Stimulated activated CD4-positive, alpha-beta T cell treated with anti-CD3 and anti-CD28 coated beads, Interleukin-1b, Interleukin-23, amount 100 ng/mL, for 4 hours (primary cell): Measurements from ENCODE around the gene FHIT.
"Not testable (repeated sequence)": the region's sequence is repeated elsewhere in the genome, so short reads cannot be mapped to it uniquely, and the experiment has no call there.

Experiments
- DNase-seq, 2 donors: peaks; one replicate each; pipeline ENCODE4 v3.0.0-alpha.2; 2020; ENCODE audit warnings: low read depth in 2 of 2

The FHIT gene

DNA sequence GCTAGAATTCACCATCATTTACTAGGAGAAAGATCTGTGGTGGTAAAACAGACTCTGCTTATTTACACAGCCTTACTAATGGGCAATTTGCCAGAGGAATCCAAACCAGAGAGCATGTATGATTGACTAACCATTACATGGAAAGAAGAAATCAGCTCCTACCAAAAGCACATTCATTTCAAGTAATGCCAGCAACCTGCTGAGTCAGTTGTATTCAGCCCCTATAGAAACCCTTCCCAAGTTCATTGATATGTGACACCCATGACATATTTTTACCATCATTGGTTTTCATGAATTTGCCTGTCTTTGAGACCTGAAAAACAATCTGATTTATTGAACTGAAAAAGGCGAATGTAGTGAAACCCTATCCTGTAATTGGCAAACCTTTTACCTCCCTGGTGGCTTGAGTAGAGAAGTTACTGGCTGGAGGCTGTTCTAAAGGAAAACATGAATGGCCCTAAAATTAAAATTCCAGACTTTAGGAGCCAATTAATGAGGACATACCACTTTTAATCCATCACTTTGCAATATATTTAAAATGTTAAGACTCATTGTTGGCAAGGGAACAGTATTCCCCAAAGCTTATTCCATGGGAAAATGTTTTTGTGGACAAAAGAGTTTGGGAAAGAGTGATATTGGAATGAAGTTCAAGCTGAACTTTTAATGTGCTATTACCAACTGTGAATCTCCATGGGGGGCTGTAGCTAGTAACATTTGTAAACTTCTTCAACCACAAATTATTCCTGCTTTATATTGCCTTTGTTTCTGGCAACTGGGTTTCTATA is 542.9 kb downstream of the FHIT start:
- no peak for DNase-seq

DNA sequence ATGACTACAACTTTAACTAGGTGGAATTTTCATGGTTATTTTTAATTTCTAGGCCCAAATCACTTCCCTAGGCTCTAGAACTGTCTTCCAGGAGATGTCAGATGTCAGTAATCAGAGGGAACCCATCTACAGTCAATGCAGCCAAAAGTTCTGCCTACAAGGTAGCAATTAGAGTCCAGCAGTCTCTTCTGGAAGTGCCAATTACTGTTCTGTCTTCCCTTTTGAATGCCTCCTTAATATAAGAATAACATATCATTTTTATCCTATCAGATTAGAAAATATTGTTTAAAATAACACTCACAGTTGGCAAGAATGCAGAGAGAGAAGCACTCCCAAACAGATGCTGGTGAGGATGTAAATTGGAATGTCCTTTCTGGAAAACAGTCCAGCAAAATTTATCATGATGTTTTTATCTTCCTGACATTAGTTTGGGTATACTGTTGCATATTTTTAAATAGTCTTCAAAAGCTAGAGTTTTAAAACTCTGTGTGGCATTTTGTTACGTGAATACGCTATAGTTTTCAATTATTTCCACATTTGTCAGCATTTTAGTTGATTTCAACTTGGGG is 543.7 kb downstream of the FHIT start:
- no peak for DNase-seq

DNA sequence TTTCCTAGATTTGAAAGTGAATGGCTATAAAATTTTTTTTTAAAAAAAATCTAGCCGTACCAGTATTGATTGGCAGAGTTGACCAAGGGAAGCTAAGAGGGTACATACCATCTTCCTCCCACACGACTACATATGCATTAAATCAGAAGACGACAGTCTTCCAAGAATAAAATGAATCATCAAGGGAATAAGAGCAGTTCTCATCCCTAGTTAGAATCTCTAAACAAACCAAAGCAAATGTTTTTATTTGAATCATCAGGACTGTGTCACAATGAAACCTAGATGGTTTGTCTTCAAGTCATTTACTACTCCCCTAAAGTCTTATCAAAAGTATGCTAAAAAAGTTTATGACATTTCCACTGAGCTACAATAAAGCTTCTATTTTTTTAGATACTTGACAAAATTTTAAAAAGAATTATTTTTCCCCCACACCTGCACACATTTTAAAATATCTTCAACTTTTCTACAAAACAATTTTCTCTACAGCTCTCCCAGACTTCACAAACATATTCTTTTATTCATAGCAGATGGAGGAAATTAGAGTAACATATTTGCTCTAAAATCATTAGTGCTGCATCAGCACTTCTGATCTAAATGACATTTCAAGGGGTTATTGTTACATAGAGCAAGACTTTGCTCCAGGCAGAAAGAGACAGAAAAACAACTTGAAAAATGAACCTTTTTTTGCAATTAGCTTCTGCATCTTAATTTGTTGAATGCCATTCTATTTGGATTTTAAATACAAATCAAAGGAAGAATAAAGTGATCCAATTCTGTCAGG is 547.1 kb downstream of the FHIT start:
- DNase-seq: no peak

DNA sequence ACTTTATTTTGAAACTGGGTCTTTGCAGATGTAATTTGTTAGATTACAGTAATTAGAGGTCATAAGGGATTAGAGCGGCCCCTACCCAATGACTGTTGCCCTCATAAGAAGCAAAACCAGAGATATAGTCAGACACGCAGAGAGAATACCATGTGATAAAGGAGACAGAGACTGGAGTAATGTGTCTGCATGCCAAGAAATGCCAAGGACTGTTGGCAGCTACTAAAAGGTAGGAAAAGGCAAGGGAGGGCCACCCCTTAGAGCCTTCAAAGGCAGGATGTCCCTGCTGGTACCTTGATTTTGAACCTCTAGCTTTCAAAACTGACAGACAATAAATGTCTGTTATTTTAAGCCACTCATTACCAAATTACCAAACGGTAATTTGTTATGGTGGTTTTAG is 548.2 kb downstream of the FHIT start:
- DNase-seq: no peak

GRCh38 chr3:60698117-60698516 is 553.1 kb downstream of the FHIT start:
- no peak for DNase-seq

DNA sequence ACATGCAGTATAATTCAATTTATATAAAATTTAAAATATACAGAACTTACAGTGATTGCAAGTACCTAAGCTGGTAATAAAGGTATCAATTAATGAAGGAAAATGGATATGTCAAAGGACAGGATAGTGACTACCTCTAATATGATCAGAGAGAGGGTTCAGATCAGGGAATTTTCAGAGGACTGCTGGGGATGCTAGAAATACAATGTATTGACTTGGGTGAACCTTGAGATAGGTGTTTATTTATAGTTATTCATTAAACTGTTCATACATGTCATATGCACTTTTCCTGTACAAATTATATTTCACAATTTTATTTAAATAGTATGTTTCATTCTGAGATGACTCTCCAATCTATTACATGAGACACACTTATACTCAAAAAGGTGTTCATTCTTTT is 554.1 kb downstream of the FHIT start:
- DNase-seq: no peak

DNA sequence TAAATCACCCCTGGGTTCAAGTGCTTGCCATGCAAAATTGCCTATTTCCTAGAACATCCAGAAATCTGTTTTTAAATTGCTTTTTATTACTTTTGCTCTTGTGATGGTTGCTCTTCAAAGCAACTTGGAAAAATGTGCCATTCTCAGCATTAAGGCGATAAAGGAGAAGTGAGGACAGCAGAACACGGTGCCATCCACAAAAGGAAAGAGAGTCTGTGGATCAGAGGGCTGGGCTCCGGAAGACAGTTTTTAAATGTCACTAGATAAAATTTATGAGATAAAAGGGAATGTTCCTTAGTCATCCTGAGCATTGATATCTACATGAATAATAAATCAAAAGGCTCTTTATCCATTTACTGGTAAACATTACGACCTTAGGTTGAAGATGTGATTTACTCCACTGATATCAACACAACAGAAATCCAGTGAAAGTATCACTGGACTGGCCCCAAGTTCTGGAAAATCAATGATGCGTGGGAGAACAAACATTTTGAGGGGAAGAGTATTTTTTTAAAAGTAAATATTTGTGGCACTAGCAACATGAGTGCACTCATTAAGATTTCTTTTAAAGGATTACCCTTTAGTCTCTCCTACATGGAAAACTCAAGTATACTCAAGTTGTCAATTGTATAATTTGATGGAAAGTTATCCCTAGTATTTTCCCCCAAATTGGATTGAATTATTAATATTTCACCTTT is 554.7 kb downstream of the FHIT start:
- DNase-seq: no peak

DNA sequence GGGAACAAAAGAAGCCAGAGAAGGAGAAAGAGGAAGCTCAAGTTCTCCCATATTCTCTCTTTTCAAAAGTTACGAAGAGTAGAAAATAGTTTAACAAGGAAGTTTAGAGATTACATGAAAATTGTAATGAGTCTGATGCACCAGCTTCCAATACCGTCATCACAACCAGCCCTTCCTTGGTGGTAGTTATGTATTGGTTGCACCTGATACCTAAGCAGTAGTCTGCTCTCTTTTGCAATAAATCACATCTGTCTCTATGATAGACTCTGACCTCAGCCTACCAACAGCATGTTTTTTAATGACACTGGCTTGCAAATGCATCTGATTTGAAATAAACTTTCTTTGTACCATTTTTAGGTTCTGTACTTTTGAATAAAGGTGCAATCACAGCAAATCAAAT is 575.8 kb downstream of the FHIT start:
- no peak for DNase-seq

DNA sequence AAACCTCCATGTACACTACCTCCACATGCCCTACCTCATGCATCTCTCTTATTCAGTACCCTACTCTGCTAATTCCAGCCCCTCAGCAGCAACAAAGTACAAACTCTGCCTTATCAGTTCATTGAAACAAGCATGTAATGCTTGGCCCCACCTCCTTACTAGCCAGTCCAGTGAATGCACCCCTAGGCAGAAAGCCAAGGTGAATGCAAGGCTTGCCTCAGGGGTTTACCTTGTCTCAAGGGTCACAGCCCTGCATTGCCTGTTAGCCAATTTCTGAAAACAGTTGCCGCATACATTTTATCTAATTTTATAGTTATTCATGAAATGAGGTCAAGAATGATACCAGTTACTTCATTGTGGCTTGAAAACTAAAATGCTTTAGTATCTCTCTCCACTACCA is 576.4 kb downstream of the FHIT start:
- DNase-seq: no peak

DNA sequence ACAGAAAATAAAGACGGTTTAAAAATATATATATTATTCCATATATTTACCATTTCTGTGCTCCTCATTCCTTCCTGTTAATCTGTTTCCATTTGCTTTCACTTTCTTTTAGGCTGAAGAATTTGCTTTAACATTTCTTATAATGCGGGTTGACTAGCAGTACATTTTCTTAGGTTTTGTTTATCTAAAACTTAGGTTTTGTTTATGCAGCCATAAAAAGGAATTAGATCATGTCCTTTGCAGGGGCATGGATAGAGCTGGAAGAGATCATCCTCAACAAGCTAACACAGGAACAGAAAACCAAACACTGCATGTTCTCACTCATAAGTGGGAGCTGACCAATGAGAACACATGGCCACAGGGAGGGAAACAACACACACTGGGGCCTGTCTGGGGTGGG is 578.1 kb downstream of the FHIT start:
- no peak for DNase-seq

DNA sequence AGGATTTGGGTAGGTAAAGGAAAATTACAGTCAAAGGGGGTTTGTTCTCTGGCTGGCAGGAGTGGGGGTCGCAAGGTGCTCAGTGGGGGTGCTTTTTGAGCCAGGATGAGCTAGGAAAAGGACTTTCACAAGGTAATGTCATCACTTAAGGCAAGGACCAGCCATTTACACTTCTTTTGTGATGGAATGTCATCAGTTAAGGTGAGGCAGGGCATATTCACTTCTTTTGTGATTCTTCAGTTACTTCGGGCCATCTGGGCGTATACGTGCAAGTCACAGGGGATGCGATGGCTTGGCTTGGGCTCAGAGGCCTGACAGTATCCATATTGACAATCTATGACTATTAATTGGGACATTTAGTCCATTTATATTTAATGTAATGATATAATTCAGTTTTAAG is 578.9 kb downstream of the FHIT start:
- not testable (repeated sequence) for DNase-seq

GRCh38 chr3:60669636-60670035 is 581.6 kb downstream of the FHIT start:
- no peak for DNase-seq

GRCh38 chr3:60660026-60660425 is 591.2 kb downstream of the FHIT start:
- no peak for DNase-seq

DNA sequence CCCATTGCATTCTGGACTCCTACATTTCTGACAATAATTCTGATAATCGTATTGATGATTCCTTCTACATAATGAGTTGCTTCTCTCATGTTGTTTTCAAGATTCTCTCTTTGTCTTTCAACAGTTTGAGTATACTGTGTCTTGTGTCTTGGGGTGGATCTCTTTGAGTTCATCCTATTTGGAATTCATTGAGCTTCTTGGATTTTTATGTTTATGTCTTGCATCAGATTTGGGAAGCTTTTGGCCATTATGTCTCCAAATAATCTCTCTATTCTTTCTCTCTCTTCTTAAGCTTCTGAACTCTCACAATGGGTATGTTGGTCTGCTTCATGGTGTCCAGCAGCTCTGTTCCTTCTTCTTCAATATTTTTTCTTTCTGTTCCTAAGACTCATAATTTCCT is 592.2 kb downstream of the FHIT start:
- DNase-seq: no peak

DNA sequence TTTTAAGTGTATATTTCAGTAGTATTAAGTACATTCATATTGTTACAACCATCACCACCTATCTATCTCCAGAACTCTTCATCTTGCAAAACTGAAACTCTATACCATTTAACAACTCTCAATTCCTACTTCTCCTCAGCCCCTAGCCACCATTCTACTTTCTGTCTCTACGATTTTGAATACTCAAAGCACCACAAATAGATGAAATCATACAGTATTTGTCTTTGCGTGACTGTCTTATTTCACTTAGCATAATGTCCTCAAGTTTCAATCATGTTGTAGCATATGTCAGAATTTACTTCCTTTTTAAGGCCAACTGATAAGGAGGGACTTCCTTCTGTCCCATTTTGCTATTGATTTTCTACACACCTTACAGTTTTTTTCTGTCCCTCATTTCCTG is 593.3 kb downstream of the FHIT start:
- no peak for DNase-seq

DNA sequence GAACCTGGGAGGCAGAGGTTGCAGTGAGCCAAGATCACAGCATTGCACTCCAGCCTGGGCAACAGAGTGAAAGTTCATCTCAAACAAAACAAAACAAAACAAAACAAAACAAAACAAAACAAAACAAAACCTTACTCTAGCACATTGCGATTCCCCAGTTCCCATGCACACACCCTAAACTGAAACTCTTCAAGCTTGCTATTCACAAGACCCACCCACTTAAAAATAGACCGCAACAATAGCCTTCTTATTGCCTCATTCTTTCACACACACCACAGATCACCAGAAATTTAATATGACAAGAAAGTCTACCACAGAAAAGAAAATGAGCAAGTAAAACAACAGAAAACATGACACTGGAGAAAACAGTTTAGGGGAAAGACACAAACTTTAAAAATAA is 598.4 kb downstream of the FHIT start:
- DNase-seq: no peak

- no peak for DNase-seq
These were observed 599.5 kb downstream of the FHIT start for GRCh38 chr3:60651799-60652198.

- no peak for DNase-seq
These were observed 601.1 kb downstream of the FHIT start for GRCh38 chr3:60650171-60650570.

DNA sequence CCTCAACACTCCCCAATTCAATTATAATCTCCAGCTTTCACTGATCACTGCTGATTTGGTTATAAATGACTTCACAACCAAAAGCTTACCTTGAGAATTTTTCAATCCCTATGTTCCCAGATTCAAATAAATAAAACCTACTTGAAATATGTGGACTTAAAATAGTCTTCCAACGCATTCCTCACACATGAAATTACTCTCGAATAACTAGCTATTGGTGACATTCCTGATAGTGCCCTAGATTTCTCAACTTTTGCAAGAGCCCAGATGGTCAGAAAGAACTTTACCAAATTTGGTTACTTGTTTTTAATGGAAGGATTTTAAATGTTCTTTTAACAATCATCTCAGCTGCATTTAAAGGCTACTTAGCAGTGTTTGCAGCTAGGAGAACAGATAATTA is 605.5 kb downstream of the FHIT start:
- DNase-seq: no peak

GRCh38 chr3:60643831-60644230 is 607.4 kb downstream of the FHIT start:
- DNase-seq: no peak

DNA sequence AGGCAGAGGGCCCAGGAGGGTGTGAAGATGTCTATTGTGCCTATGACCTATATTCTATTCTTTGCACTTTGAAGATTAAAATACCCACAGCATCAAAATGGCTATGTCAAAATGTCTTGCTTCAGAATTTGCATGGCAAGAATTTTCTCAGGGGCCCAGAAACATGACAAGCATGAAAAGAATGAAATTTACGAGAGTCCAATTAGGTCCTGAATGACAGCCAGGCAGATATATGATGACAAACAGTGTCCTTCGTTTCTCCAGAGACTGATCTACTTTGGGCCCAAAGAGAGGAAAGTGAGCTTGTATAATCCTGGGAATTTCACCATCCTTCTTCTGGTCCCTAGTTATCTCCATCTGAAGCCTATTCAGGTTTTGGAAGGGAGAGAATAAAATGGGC is 609.9 kb downstream of the FHIT start:
- no peak for DNase-seq

DNA sequence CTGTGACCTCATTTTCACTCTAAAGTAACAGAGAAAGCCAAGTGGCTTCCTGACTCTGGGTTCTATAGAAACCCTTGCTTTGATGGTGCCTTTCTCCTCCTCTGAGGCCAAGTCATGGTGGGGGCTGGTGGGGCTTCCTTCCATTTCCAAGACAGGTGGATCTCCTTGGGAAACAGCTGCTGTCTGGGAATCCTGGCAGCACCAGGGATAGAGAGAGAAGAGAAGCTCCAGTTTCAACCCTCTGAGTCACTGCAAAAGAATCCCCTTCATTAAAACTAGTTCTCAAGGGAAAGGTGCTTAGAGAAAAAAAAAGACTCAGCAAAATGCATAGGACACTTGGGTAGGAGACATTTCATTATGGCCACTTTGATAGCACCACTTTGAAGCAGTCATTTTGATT is 614.4 kb downstream of the FHIT start:
- DNase-seq: no peak
